ENCODE results near the gene SAA1. TPM values are rescaled to one million over a fixed set of nuclear protein-coding genes. Genes with fewer than 3 reads are reported as not detected.
"Not testable (repeated sequence)": the region's sequence is repeated elsewhere in the genome, so short reads cannot be mapped to it uniquely, and the experiment has no call there.

The SAA1 gene
- total and polyA plus RNA-seq, 7 donors, result 7.3 to 100 (median 29.1) TPM

DNA sequence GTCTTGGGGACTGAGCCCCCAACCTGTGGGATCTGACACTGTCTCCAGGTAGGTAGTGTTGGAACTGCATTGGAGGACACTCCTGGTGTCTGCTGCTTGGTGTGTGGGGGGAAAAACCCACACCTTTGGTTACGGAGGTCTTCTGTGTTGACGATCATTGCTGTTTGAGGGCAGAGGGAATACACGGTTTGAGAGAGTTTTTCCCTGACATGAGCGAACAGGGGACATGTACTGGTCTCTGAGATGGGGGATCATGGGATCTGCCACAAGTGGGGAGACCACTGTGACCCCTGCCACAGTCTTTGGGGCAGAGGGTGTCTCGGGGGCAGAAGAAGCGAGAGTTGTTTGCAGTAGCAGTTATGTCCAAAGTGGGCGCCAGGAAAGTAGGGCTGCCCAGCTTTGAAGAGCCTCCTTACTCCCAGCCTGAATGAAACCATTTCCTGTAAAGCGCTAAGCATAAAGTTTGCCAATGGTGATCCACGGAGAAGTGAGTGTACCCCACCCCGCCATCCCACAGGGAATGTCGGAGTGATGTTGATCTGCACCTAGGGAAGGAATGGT lies 12.2 kb upstream of the SAA1 start:
- Histone ChIP-seq H3K4me1 (no peaks in the 10 kb centered on the region), H3K27ac (no peak overlapping the region), H3K4me3 (no peak overlapping the region), H3K36me3 (ENCODE audit: insufficient read depth in 1 of 2, low read depth in 1 of 2) (no peaks in the 10 kb centered on the region), H3K27me3 (ENCODE audit: insufficient read depth in 3 of 3, low read length in 2 of 3) (peaks cover 0 to 2% (median 0%) of the 10 kb centered on the region in 3 donors), H3K9me3 (no peaks in the 10 kb centered on the region)
- 77 to 86% (median 84%) methylated on average over 11 of the region's 11 CpGs for WGBS, 3 donors
- intact Hi-C loops (cut with DNase I), result no loop called here
- TF ChIP-seq, protein P1, sequence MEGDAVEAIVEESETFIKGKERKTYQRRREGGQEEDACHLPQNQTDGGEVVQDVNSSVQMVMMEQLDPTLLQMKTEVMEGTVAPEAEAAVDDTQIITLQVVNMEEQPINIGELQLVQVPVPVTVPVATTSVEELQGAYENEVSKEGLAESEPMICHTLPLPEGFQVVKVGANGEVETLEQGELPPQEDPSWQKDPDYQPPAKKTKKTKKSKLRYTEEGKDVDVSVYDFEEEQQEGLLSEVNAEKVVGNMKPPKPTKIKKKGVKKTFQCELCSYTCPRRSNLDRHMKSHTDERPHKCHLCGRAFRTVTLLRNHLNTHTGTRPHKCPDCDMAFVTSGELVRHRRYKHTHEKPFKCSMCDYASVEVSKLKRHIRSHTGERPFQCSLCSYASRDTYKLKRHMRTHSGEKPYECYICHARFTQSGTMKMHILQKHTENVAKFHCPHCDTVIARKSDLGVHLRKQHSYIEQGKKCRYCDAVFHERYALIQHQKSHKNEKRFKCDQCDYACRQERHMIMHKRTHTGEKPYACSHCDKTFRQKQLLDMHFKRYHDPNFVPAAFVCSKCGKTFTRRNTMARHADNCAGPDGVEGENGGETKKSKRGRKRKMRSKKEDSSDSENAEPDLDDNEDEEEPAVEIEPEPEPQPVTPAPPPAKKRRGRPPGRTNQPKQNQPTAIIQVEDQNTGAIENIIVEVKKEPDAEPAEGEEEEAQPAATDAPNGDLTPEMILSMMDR (IDR thresholded peaks at IDR 0.05), result no peak
- ATAC-seq (no peak), DNase-seq (no peak)

DNA sequence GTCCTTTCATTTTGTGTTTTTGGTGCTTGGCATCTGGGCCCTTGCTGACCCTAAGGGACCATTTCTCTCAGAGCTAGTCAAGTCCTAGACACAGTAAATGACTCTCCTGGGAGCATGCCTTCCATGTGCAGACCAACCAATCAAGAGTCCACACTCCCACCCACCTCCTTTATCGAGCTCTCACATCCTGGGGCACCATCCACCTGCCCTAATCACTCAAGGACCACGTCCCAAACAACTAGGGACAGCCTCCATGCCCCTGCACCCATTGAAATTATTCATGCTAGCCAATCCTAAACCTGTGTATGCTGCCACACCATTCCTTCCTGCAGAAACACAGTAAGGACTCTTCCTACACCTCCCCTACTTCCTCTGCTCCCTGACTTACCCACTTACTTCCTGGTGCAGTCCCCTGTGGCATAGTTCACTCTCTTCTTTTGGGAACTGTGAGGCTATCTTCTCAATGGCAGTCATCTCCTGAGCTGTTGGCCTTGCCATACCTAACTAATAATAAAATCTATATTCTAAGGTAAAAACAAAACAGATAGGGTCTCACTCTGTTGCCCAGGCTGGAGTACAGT lies 11.2 kb upstream of the SAA1 start:
- 30 to 50% (median 32%) methylated on average over 2 of the region's 2 CpGs for WGBS, 3 donors
- Histone ChIP-seq H3K4me3 (no peak overlapping the region), H3K27me3 (ENCODE audit: insufficient read depth in 3 of 3, low read length in 2 of 3) (peaks cover 0 to 2% (median 0%) of the 10 kb centered on the region in 3 donors), H3K9me3 (no peaks in the 10 kb centered on the region), H3K4me1 (no peaks in the 10 kb centered on the region), H3K27ac (no peak overlapping the region), H3K36me3 (ENCODE audit: insufficient read depth in 1 of 2, low read depth in 1 of 2) (no peaks in the 10 kb centered on the region)
- intact Hi-C loops (cut with DNase I), result no loop called here
- TF ChIP-seq, protein P1 (IDR thresholded peaks at IDR 0.05), result no peak
- DNase-seq (no peak), ATAC-seq (no peak)

DNA sequence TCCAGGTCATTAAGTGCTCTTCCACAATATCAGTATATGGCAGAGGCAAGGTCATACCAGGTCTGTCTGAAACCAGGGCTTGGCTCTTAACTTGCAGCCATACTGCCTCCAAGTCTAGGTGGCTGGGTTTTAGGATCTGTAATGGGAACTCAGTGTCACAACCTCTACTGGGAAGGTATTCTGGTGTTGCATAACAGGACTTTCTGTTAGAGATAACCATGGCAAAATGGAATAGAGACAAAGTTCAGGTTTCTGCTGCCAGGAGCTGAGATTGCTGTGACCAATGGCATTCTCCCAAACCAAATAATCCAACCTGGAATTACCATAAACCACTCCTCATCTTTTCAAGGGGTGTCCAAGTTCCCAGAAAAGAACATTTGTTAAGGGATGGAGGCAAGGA lies 6.8 kb upstream of the SAA1 start:
- Histone ChIP-seq H3K9me3 (no peaks in the 10 kb centered on the region), H3K27me3 (ENCODE audit: insufficient read depth in 3 of 3, low read length in 2 of 3) (peaks cover 0 to 5% (median under 1%) of the 10 kb centered on the region in 3 donors), H3K27ac (no peak overlapping the region), H3K4me1 (no peaks in the 10 kb centered on the region), H3K4me3 (no peak overlapping the region), H3K36me3 (ENCODE audit: insufficient read depth in 1 of 2, low read depth in 1 of 2) (no peaks in the 10 kb centered on the region)
- intact Hi-C loops (cut with DNase I), result no loop called here
- ATAC-seq (peak in 1 of 4 donors; percentile 71), DNase-seq (no peak)
- TF ChIP-seq, protein P1 (IDR thresholded peaks at IDR 0.05), result no peak

DNA sequence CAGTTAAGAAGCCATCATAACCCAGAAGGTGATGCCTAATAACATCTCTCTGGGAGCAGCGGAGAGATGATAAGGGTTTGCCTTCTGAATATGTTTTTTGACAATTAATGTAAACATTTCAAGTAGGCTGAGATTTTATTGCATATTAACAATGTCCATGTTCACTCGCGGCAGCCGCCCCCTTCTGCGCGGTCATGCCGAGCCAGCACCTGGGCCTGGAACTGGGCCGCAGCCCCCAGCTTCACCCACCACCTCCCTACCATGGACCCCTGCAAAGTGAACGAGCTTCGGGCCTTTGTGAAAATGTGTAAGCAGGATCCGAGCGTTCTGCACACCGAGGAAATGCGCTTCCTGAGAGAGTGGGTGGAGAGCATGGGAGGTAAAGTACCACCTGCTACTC lies 4.3 kb upstream of the SAA1 start:
- Histone ChIP-seq H3K4me1 (no peaks in the 10 kb centered on the region), H3K27ac (no peak overlapping the region), H3K27me3 (ENCODE audit: insufficient read depth in 3 of 3, low read length in 2 of 3) (peaks cover 0 to 5% (median 0%) of the 10 kb centered on the region in 3 donors), H3K4me3 (no peak overlapping the region), H3K9me3 (no peaks in the 10 kb centered on the region), H3K36me3 (ENCODE audit: insufficient read depth in 1 of 2, low read depth in 1 of 2) (no peaks in the 10 kb centered on the region)
- 90 to 96% (median 93%) methylated on average over 14 of the region's 14 CpGs for WGBS, 3 donors
- intact Hi-C loops (cut with DNase I), result loop anchor here in 1 of 2 donors (10.0 kb wide), 1 partner anchor 717 kb away; the partner anchor contains the start of genes OTOG and USH1C
- DNase-seq, result no peak
- TF ChIP-seq, protein P1 (IDR thresholded peaks at IDR 0.05), result no peak
- no peak for ATAC-seq

DNA sequence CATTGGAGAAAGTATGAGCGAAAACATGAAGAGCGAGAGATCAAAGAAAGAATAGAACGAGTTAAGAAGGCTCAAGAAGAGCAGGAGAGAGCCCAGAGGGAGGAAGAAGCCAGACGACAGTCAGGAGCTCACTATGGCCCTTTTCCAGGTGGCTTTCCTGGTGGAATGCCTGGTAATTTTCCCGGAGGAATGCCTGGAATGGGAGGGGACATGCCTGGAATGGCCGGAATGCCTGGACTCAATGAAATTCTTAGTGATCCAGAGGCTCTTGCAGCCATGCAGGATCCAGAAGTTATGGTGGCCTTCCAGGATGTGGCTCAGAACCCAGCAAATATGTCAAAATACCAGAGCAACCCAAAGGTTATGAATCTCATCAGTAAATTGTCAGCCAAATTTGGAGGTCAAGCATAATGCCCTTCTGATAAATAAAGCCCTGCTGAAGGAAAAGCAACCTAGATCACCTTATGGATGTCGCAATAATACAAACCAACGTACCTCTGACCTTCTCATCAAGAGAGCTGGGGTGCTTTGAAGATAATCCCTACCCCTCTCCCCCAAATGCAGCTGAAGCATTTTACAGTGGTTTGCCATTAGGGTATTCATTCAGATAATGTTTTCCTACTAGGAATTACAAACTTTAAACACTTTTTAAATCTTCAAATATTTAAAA lies 3.2 kb upstream of the SAA1 start:
- 53 to 60% (median 58%) methylated on average over 8 of the region's 8 CpGs for WGBS, 3 donors
- H3K27ac ChIP-seq; H3K27me3 ChIP-seq (ENCODE audit: insufficient read depth in 3 of 3, low read length in 2 of 3); H3K4me1 ChIP-seq; H3K36me3 ChIP-seq (ENCODE audit: insufficient read depth in 1 of 2, low read depth in 1 of 2); H3K4me3 ChIP-seq; ATAC-seq; H3K9me3 ChIP-seq; DNase-seq: not testable (repeated sequence)
- intact Hi-C loops (cut with DNase I), result loop anchor here in 1 of 2 donors (10.0 kb wide), 1 partner anchor 718 kb away; the partner anchor contains the start of genes OTOG and USH1C

Data from psoas muscle (tissue), 8 donors.